ENCODE data around the gene ATP1A1. TPM values are rescaled to one million over a fixed set of nuclear protein-coding genes. Genes with fewer than 3 reads are reported as not detected.

The ATP1A1 gene
- total RNA-seq, 1 experiment from 2014 or later: 286 TPM

DNA sequence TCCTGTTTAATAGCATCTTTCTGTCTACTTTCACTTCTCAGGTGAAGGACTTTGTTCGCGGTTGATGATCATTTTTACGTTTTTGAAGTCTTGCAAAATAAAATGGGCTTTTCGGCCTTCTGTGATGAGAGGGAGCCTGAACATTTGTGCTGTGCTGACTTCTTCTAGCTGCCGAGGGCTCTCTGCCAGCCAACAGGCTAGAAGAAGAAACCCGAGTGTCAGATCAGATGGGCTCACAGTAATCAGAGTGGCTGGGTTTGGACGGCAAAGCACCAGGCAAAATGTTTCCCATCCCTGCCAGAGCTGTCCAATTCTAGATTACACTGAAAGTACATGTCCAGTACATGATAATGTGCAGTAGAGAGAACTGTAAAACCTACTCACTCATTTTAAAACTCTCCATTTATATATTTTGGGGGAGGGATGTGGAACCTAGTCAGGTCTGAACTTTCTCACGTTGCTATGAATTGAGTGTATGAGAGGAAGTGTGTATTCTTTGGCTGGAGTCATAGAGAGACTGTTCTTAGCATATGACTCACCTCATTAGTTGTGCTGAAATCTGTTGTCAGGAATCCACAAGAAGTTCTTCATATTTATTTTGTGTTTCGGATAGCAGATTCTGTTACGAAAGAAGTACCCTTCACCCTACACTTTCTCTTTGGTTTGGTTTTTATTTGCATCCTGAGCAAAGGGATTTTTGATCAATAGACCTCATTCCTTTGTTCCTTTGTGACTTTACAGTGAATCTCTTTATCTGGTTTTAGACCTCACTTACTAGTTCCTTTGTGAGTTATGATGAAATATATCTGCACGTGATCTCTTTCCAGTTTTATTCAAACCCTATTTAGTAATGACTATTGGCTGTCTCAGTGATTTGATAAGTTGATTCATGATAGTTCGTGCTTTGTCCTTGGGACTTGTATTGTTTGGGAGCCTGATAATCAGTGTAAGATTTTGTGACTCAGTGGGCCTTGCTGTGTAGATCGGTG lies 4.8 kb downstream of the ATP1A1 start (continued):
- TF ChIP-seq ARID4B (CRISPR knock-in tag; IDR thresholded peaks at IDR 0.05; ENCODE audit: borderline replicate concordance): no peak
- no peak for TF ChIP-seq OVOL2 (CRISPR knock-in tag; IDR thresholded peaks at IDR 0.05; ENCODE audit: borderline replicate concordance)

DNA sequence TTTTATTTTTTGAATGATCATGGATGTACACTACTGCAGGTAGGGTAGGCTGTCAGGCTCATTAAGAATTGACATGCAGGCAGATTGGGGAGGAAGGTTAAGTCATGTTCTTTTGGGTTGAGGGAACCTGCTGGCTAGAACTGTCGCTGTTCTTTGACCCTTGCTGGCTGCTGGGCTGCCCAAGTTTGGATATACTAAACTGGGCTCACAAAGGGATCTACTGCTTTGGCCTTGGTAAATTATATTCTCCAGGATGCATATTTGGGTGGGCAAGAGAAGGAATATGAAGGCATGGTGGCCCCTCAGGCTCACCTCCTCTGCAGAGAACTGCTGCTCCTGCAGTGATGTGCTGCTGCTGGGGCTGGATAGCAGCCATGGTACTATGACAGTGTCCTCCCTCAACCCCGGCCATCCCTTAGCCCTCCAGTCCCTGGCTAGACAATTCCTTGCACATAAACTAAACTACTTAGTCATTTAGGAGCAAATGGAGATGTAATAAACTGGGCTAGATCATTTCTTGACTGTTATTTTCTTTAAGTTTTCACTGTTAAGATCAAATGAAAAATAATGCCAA lies 6.1 kb downstream of the ATP1A1 start:
- Mint-ChIP-seq H3K4me1 (peaks cover 81% of the 10 kb centered on the region), H3K36me3 (peaks cover 3% of the 10 kb centered on the region), H3K27me3 (ENCODE audit: low read depth) (no peaks in the 10 kb centered on the region), H3K27ac (no peak overlapping the region), H3K9me3 (no peaks in the 10 kb centered on the region), H3K4me3 (no peak overlapping the region)
- no peak for TF ChIP-seq ZNF396 (CRISPR knock-in tag; IDR thresholded peaks at IDR 0.05; ENCODE audit: borderline replicate concordance)
- TF ChIP-seq JAZF1 (CRISPR knock-in tag; IDR thresholded peaks at IDR 0.05): no peak
- no peak for TF ChIP-seq MLX (CRISPR knock-in tag; IDR thresholded peaks at IDR 0.05)
- TF ChIP-seq, protein P1, sequence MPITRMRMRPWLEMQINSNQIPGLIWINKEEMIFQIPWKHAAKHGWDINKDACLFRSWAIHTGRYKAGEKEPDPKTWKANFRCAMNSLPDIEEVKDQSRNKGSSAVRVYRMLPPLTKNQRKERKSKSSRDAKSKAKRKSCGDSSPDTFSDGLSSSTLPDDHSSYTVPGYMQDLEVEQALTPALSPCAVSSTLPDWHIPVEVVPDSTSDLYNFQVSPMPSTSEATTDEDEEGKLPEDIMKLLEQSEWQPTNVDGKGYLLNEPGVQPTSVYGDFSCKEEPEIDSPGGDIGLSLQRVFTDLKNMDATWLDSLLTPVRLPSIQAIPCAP (CRISPR knock-in tag; IDR thresholded peaks at IDR 0.05): no peak
- TF ChIP-seq, protein P2, sequence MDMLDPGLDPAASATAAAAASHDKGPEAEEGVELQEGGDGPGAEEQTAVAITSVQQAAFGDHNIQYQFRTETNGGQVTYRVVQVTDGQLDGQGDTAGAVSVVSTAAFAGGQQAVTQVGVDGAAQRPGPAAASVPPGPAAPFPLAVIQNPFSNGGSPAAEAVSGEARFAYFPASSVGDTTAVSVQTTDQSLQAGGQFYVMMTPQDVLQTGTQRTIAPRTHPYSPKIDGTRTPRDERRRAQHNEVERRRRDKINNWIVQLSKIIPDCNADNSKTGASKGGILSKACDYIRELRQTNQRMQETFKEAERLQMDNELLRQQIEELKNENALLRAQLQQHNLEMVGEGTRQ (CRISPR knock-in tag; IDR thresholded peaks at IDR 0.05): no peak
- TF ChIP-seq ERG (CRISPR knock-in tag; IDR thresholded peaks at IDR 0.05): no peak
- TF ChIP-seq HMGA2 (CRISPR knock-in tag; IDR thresholded peaks at IDR 0.05): no peak
- TF ChIP-seq ZBTB21 (CRISPR knock-in tag; IDR thresholded peaks at IDR 0.05; ENCODE audit: borderline replicate concordance): no peak
- TF ChIP-seq, protein P3, sequence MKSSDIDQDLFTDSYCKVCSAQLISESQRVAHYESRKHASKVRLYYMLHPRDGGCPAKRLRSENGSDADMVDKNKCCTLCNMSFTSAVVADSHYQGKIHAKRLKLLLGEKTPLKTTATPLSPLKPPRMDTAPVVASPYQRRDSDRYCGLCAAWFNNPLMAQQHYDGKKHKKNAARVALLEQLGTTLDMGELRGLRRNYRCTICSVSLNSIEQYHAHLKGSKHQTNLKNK (CRISPR knock-in tag; IDR thresholded peaks at IDR 0.05): no peak
- TF ChIP-seq ZNF423 (CRISPR knock-in tag; IDR thresholded peaks at IDR 0.05): no peak
- TF ChIP-seq PREB (CRISPR knock-in tag; IDR thresholded peaks at IDR 0.05; ENCODE audit: borderline replicate concordance): no peak
- no peak for TF ChIP-seq NR3C1 (CRISPR knock-in tag; conservative IDR thresholded peaks at IDR 0.05; ENCODE audit: low read depth)
- TF ChIP-seq CREM (CRISPR knock-in tag; IDR thresholded peaks at IDR 0.05): no peak
- TF ChIP-seq OVOL2 (CRISPR knock-in tag; IDR thresholded peaks at IDR 0.05; ENCODE audit: borderline replicate concordance): no peak
- TF ChIP-seq, protein P4, sequence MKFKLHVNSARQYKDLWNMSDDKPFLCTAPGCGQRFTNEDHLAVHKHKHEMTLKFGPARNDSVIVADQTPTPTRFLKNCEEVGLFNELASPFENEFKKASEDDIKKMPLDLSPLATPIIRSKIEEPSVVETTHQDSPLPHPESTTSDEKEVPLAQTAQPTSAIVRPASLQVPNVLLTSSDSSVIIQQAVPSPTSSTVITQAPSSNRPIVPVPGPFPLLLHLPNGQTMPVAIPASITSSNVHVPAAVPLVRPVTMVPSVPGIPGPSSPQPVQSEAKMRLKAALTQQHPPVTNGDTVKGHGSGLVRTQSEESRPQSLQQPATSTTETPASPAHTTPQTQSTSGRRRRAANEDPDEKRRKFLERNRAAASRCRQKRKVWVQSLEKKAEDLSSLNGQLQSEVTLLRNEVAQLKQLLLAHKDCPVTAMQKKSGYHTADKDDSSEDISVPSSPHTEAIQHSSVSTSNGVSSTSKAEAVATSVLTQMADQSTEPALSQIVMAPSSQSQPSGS (CRISPR knock-in tag; IDR thresholded peaks at IDR 0.05; ENCODE audit: borderline replicate concordance, low read depth): no peak
- ChIA-PET CTCF (no interaction called here), POLR2A (no interaction called here)
- ATAC-seq (no peak), DNase-seq (ENCODE audit: low spot score) (no peak)
